ENCODE measurements around the gene AHRR.

DNA sequence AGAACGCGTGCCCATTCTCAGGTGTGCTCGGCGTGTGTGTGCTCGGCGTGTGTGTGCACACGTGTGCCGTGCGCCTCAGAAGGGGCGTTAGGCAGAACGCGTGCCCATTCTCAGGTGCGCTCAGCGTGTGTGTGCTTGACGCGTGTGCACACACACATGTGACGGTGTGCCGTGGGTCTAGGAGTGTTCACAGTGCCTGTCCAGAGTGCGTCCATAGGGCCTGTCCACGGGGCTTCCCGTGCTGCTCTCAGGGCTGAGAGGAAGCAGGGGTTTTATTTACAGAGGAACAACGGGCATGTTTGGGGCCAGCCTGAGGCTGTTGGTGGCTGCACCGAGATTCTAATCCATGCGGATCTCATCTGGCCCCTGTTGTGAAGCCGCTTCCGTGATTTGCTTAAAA is 14.2 kb upstream of the AHRR start:
- TF ChIP-seq, protein P1, sequence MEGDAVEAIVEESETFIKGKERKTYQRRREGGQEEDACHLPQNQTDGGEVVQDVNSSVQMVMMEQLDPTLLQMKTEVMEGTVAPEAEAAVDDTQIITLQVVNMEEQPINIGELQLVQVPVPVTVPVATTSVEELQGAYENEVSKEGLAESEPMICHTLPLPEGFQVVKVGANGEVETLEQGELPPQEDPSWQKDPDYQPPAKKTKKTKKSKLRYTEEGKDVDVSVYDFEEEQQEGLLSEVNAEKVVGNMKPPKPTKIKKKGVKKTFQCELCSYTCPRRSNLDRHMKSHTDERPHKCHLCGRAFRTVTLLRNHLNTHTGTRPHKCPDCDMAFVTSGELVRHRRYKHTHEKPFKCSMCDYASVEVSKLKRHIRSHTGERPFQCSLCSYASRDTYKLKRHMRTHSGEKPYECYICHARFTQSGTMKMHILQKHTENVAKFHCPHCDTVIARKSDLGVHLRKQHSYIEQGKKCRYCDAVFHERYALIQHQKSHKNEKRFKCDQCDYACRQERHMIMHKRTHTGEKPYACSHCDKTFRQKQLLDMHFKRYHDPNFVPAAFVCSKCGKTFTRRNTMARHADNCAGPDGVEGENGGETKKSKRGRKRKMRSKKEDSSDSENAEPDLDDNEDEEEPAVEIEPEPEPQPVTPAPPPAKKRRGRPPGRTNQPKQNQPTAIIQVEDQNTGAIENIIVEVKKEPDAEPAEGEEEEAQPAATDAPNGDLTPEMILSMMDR (IDR thresholded peaks at IDR 0.05) = no peak
- TF ChIP-seq POLR2A (IDR thresholded peaks at IDR 0.05) (no peak), POLR2AphosphoS5 (IDR thresholded peaks at IDR 0.05) (no peak)
